ENCODE measurements around the gene NKAIN2.
"Not testable (repeated sequence)": the region's sequence is repeated elsewhere in the genome, so short reads cannot be mapped to it uniquely, and the experiment has no call there.

Gene NKAIN2

GRCh38 chr6:123896869-123897268 lies 93.2 kb downstream of the NKAIN2 start:
- no peak for DNase-seq

GRCh38 chr6:123897965-123898364 lies 94.3 kb downstream of the NKAIN2 start:
- DNase-seq: no peak

- no peak for DNase-seq
These were observed 95.0 kb downstream of the NKAIN2 start for GRCh38 chr6:123898665-123899064.

GRCh38 chr6:123899745-123900144 lies 96.1 kb downstream of the NKAIN2 start:
- DNase-seq: no peak

GRCh38 chr6:123901436-123901835 lies 97.8 kb downstream of the NKAIN2 start:
- DNase-seq: no peak

GRCh38 chr6:123902738-123903313 lies 99.2 kb downstream of the NKAIN2 start:
- DNase-seq: no peak

- no peak for DNase-seq
These were observed 100.6 kb downstream of the NKAIN2 start for GRCh38 chr6:123904228-123904627.

- no peak for DNase-seq
These were observed 105.1 kb downstream of the NKAIN2 start for GRCh38 chr6:123908797-123909196.

- no peak for DNase-seq
These were observed 106.3 kb downstream of the NKAIN2 start for GRCh38 chr6:123909989-123910388.

GRCh38 chr6:123913863-123914262 lies 110.2 kb downstream of the NKAIN2 start:
- no peak for DNase-seq

GRCh38 chr6:123923379-123923778 lies 119.7 kb downstream of the NKAIN2 start:
- DNase-seq: not testable (repeated sequence)

- no peak for DNase-seq
These were observed 121.7 kb downstream of the NKAIN2 start for GRCh38 chr6:123925350-123925749.

GRCh38 chr6:123925842-123926399 lies 122.3 kb downstream of the NKAIN2 start:
- no peak for DNase-seq

GRCh38 chr6:123928529-123928928 lies 124.9 kb downstream of the NKAIN2 start:
- no peak for DNase-seq

GRCh38 chr6:123931928-123932327 lies 128.3 kb downstream of the NKAIN2 start:
- DNase-seq: no peak

GRCh38 chr6:123940551-123940950 lies 136.9 kb downstream of the NKAIN2 start:
- DNase-seq: no peak

- DNase-seq: no peak
These were observed 138.2 kb downstream of the NKAIN2 start for GRCh38 chr6:123941855-123942254.

GRCh38 chr6:123945386-123945785 lies 141.7 kb downstream of the NKAIN2 start:
- DNase-seq: no peak

GRCh38 chr6:123953920-123954319 lies 150.3 kb downstream of the NKAIN2 start:
- DNase-seq: no peak

- no peak for DNase-seq
These were observed 153.0 kb downstream of the NKAIN2 start for GRCh38 chr6:123956492-123957139.

- DNase-seq: no peak
These were observed 158.8 kb downstream of the NKAIN2 start for GRCh38 chr6:123962508-123962907.

GRCh38 chr6:123965894-123966293 lies 162.2 kb downstream of the NKAIN2 start:
- no peak for DNase-seq

- DNase-seq: no peak
These were observed 163.0 kb downstream of the NKAIN2 start for GRCh38 chr6:123966618-123967017.

GRCh38 chr6:123967905-123968304 lies 164.2 kb downstream of the NKAIN2 start:
- DNase-seq: no peak
